Body of pancreas (tissue), 4 donors: ENCODE measurements around the gene PRELP. TPM values are rescaled to one million over a fixed set of nuclear protein-coding genes. Genes with fewer than 3 reads are reported as not detected.

Source experiments
- ATAC-seq: fragments of 150-250 bp; one replicate; pipeline ENCODE4 v1.9.1; 2016
- DNase-seq, 4 donors: peaks; one replicate each; pipeline ENCODE4 v3.0.0-alpha.2; 2019
- H3K27ac ChIP-seq, 4 donors: fragments of 200-600 bp; sonication (generic); 1 replicate in 3 of 4; 2 replicates in 1 of 4; pipeline versions ENCODE4 v1.5.1 to v1.6.1; 2016 to 2019; ENCODE audit warnings: mild to moderate bottlenecking in 1 of 4, mixed read lengths in 1 of 4, moderate library complexity in 1 of 4
- H3K27me3 ChIP-seq, 2 donors: fragments of 200-600 bp; sonication (generic); one replicate each; pipeline ENCODE4 v1.6.0; 2016; ENCODE audit warnings: mild to moderate bottlenecking in 1 of 2
- H3K36me3 ChIP-seq, 2 donors: fragments of 200-600 bp; sonication (generic); replicated peaks in 1 of 2; 2 replicates each; pipeline ENCODE4 v1.5.1; 2016; ENCODE audit warnings: low read depth in 2 of 2; ENCODE audit not compliant: insufficient read depth in 1 of 2
- H3K4me1 ChIP-seq: fragments of 200-600 bp; sonication (generic); one replicate; pipeline ENCODE4 v1.6.0; 2016
- H3K4me3 ChIP-seq, 2 donors: fragments of 200-600 bp; sonication (generic); 1 replicate in 1 of 2; 2 replicates in 1 of 2; pipeline ENCODE4 v1.5.1; 2016 to 2019
- H3K9me3 ChIP-seq, 3 donors: fragments of 200-600 bp; sonication (generic); 1 replicate in 2 of 3; 2 replicates in 1 of 3; pipeline ENCODE4 v1.5.1; 2016
- CTCF ChIP-seq, 7 experiments: fragments of 450-650 bp in 4 of 7; fragments of 200-600 bp in 3 of 7; sonication (generic) in 3 of 7; IDR thresholded peaks; one replicate each; pipeline ENCODE4 v1.5.1; 2016 to 2019; ENCODE audit warnings: antibody characterized with exemption in 7 of 7
- POLR2A ChIP-seq, 3 donors: fragments of 450-650 bp; IDR thresholded peaks; one replicate each; pipeline ENCODE4 v1.6.1; 2016; ENCODE audit warnings: antibody characterized with exemption in 3 of 3, mild to moderate bottlenecking in 2 of 3
- WGBS, 2 donors: methylation state at CpG; one replicate each; pipeline ENCODE4 v1.1.5; 2017; 5-methylcytosine and 5-hydroxymethylcytosine counted together
- intact Hi-C: fragments of 100-400 bp; cut with DNase I; formaldehyde crosslinking; loops from one replicate; pipeline ENCODE4 v1.15.1; 2023
- total RNA-seq, 2 donors: library from RNA; depleted of rRNA; stranded (reverse); fragments of >200 nt; gene quantifications; one replicate each; pipeline ENCODE4 v1.1.0, GENCODE V29; 2016

Gene PRELP
- total RNA-seq, 2 donors from 2014 or later, result 14.8 to 28.0 TPM

- no peak for ATAC-seq
- intact Hi-C loops, result no loop called here
- no peaks in the 10 kb centered on the region for H3K27me3 ChIP-seq
- peaks cover 27% of the 10 kb centered on the region for H3K4me1 ChIP-seq
- no peak overlapping the region for H3K4me3 ChIP-seq
- no peak for DNase-seq
- WGBS, 2 donors, result 73 to 78% methylated on average over 4 of the region's 4 CpGs
- no peaks in the 10 kb centered on the region for H3K9me3 ChIP-seq
- TF ChIP-seq POLR2A (IDR thresholded peaks at IDR 0.05), result no peak
- no peak for TF ChIP-seq CTCF (IDR thresholded peaks at IDR 0.05)
- no peak overlapping the region for H3K27ac ChIP-seq
- no peaks in the 10 kb centered on the region for H3K36me3 ChIP-seq
Measured at GRCh38 chr1:203524152-203524551, 48.5 kb downstream of the PRELP start.

- ATAC-seq (no peak), DNase-seq (no peak)
- H3K4me3 ChIP-seq, result no peak overlapping the region
- TF ChIP-seq POLR2A (IDR thresholded peaks at IDR 0.05), result no peak
- TF ChIP-seq CTCF (IDR thresholded peaks at IDR 0.05), result no peak
- intact Hi-C loops, result no loop called here
- no peaks in the 10 kb centered on the region for H3K9me3 ChIP-seq
- H3K27me3 ChIP-seq, result no peaks in the 10 kb centered on the region
- no peaks in the 10 kb centered on the region for H3K36me3 ChIP-seq
- WGBS, 2 donors, result 89 to 96% methylated on average over 4 of the region's 4 CpGs
- no peak overlapping the region for H3K27ac ChIP-seq
- peaks cover 20% of the 10 kb centered on the region for H3K4me1 ChIP-seq
Measured at GRCh38 chr1:203524824-203525223, 49.2 kb downstream of the PRELP start.

- intact Hi-C loops, result no loop called here
- H3K27ac ChIP-seq, result no peak overlapping the region
- no peak for TF ChIP-seq POLR2A (IDR thresholded peaks at IDR 0.05)
- no peak for TF ChIP-seq CTCF (IDR thresholded peaks at IDR 0.05)
- H3K9me3 ChIP-seq, result no peaks in the 10 kb centered on the region
- H3K4me1 ChIP-seq, result peaks cover 12% of the 10 kb centered on the region
- no peaks in the 10 kb centered on the region for H3K36me3 ChIP-seq
- DNase-seq (no peak), ATAC-seq (no peak)
- H3K27me3 ChIP-seq, result no peaks in the 10 kb centered on the region
- 94 to 98% methylated on average over 3 of the region's 3 CpGs for WGBS, 2 donors
- H3K4me3 ChIP-seq, result no peak overlapping the region
Measured at GRCh38 chr1:203525685-203526084, 50.1 kb downstream of the PRELP start.

GRCh38 chr1:203526130-203526529, 50.5 kb downstream of the PRELP start:
- DNase-seq (no peak), ATAC-seq (no peak)
- Histone ChIP-seq H3K36me3 (no peaks in the 10 kb centered on the region), H3K27me3 (no peaks in the 10 kb centered on the region), H3K4me1 (peaks cover 7% of the 10 kb centered on the region), H3K27ac (no peak overlapping the region), H3K9me3 (no peaks in the 10 kb centered on the region), H3K4me3 (no peak overlapping the region)
- intact Hi-C loops, result no loop called here
- WGBS, 2 donors, result 80 to 90% methylated on average over 5 of the region's 5 CpGs
- TF ChIP-seq POLR2A (IDR thresholded peaks at IDR 0.05), result no peak
- TF ChIP-seq CTCF (IDR thresholded peaks at IDR 0.05), result no peak

- H3K27ac ChIP-seq, result no peak overlapping the region
- H3K27me3 ChIP-seq, result no peaks in the 10 kb centered on the region
- no peak for DNase-seq
- no peak for ATAC-seq
- 73 to 77% methylated on average over 6 of the region's 6 CpGs for WGBS, 2 donors
- intact Hi-C loops, result no loop called here
- H3K4me1 ChIP-seq, result peaks cover 3% of the 10 kb centered on the region
- H3K9me3 ChIP-seq, result no peaks in the 10 kb centered on the region
- no peaks in the 10 kb centered on the region for H3K36me3 ChIP-seq
- TF ChIP-seq CTCF (IDR thresholded peaks at IDR 0.05), result no peak
- no peak for TF ChIP-seq POLR2A (IDR thresholded peaks at IDR 0.05)
- H3K4me3 ChIP-seq, result no peak overlapping the region
Measured at GRCh38 chr1:203526572-203526971, 51.0 kb downstream of the PRELP start.
